ENCODE data around the gene UTS2.

The UTS2 gene

DNA sequence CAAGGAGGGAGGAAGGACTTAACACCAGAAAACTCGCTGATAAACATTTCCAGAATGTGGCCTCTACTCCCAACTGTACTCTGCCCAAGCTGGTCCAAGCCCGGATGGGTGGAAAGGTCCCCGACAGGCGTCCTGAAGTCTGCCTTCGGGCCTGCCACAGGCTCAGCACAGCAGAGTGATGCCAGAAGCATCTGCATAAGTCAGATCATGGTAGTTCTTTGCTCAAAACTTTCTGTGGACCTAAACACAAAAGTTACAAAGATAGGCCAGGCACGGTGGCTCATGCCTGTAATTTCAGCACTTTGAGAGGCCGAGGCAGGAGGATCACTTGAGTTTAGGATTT lies 790 bp upstream of the UTS2 start:
- H3K9ac ChIP-seq (ENCODE audit: low read depth, low read length): no peak overlapping the region
- no peaks in the 10 kb centered on the region; the same call in none of the 2 replicates for H3K4me1 ChIP-seq (ENCODE audit: insufficient read depth, low read length)
- H3K36me3 ChIP-seq (ENCODE audit: insufficient read depth, low read length): no peaks in the 10 kb centered on the region
- no peaks in the 10 kb centered on the region for H3K9me3 ChIP-seq (ENCODE audit: control insufficient read depth, insufficient read depth, low read length)

DNA sequence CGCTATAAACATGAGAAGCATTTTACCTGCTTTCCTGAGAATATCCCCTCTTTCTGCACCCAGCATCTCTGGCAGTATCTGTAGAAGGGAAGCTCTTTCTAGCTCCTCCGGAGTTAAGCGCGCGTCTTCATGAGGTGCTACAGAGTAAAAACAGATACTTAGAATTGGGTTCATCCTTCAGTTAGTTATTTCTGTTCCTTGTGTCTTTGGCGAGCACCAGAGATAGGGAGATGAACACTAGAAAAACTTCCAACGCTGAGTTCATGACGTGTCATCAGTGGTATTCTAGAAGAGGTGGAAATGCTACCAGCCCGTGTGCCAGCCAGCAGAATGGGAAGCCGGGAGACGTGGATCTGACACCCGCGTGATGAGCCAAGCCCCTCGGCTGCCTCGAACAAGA lies 2.1 kb downstream of the UTS2 start:
- Histone ChIP-seq H3K9me3 (ENCODE audit: control insufficient read depth, insufficient read depth, low read length) (no peaks in the 10 kb centered on the region), H3K36me3 (ENCODE audit: insufficient read depth, low read length) (no peaks in the 10 kb centered on the region), H3K9ac (ENCODE audit: low read depth, low read length) (no peak overlapping the region), H3K4me1 (ENCODE audit: insufficient read depth, low read length) (no peaks in the 10 kb centered on the region; the same call in 1 of the 2 replicates)

DNA sequence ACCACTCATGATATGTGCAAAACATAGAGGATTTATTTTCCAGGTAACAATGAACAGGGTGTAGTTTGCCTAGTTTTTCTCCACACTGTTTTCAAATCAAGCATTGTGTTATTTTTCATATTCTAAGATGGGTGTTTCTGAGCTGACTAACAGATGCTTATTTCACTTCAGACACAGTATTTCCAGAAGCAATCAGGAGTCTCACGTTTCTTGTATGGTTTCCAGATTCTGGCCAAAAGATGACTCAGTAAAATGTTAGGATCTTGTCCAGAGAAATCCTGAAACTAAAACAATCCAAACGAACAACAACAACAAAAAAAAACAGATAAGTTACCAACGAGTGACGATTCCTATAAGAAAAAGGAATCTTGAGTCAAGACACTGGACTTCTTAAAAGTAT lies 5.3 kb downstream of the UTS2 start:
- H3K36me3 ChIP-seq (ENCODE audit: insufficient read depth, low read length): no peaks in the 10 kb centered on the region

DNA sequence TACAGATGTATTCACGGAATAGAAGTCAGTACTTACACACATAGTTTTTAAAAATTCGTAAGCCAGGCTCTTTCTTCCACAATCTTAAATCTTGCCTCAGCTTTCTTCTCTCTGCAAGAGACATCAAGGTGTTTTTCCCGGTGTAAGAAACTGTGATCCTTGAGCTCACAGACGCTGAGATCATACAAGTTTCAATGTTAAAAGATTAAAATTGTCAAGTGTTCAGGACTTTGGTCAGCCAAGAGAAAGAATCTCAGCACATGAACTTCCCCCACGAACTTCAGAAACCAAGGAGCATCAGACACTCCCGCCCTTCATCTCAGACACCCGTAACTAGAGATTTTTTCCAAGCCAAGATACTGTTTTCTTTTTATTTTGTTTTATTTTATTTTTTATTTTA lies 6.2 kb downstream of the UTS2 start:
- Histone ChIP-seq H3K4me1 (ENCODE audit: insufficient read depth, low read length) (no peaks in the 10 kb centered on the region), H3K9me3 (ENCODE audit: control insufficient read depth, insufficient read depth, low read length) (no peaks in the 10 kb centered on the region), H3K9ac (ENCODE audit: low read depth, low read length) (no peak overlapping the region), H3K36me3 (ENCODE audit: insufficient read depth, low read length) (no peaks in the 10 kb centered on the region)

More for the DNA sequence above, 5.3 kb downstream of the UTS2 start:
- Histone ChIP-seq H3K9ac (ENCODE audit: low read depth, low read length) (no peak overlapping the region), H3K4me1 (ENCODE audit: insufficient read depth, low read length) (no peaks in the 10 kb centered on the region), H3K9me3 (ENCODE audit: control insufficient read depth, insufficient read depth, low read length) (no peaks in the 10 kb centered on the region)

DNA sequence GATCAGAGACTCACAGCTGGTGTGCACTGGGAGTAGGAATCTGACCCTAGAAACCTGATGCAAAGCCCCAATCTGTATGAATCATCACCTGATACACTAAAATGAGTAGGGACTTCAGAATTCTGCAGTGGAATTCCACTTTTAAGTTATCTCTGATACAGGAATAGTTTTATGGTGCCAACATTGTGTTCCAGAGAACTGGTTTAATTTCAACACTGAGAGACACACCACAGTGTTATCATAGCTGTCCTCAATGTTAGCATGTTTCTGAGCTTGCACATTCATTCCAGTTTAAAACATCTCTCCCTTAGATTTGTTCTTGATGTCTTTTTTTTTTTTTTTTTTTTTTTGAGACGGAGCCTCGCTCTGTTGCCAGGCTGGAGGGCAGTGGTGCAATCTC lies 7.1 kb downstream of the UTS2 start:
- Histone ChIP-seq H3K4me1 (ENCODE audit: insufficient read depth, low read length) (no peaks in the 10 kb centered on the region), H3K36me3 (ENCODE audit: insufficient read depth, low read length) (no peaks in the 10 kb centered on the region), H3K9ac (ENCODE audit: low read depth, low read length) (no peak overlapping the region), H3K9me3 (ENCODE audit: control insufficient read depth, insufficient read depth, low read length) (no peaks in the 10 kb centered on the region)

DNA sequence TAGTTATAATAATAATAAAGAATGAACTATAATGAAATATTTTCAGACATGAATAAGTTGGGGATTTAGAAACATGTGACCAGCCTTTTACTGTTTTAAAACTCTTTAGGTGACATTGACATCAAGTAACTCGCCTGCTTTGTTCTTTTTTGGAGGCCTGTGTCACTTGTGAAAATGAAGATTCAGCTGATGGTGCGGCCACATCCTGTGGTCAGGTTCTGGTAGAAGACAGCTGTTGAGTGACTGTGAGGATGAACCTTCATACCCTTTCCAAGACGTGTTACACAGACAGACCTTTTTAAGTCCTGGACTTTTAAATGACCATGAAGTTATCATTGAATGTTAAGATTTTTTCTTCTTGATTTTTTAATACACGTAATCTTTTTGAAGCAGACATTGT lies 10.3 kb downstream of the UTS2 start:
- no peak overlapping the region for H3K9ac ChIP-seq (ENCODE audit: low read depth, low read length)
- H3K4me1 ChIP-seq (ENCODE audit: insufficient read depth, low read length): no peaks in the 10 kb centered on the region
- H3K36me3 ChIP-seq (ENCODE audit: insufficient read depth, low read length): no peaks in the 10 kb centered on the region; the same call in 1 of the 2 replicates
- peaks cover 12% of the 10 kb centered on the region; the same call in 1 of the 2 replicates for H3K9me3 ChIP-seq (ENCODE audit: control insufficient read depth, insufficient read depth, low read length)

DNA sequence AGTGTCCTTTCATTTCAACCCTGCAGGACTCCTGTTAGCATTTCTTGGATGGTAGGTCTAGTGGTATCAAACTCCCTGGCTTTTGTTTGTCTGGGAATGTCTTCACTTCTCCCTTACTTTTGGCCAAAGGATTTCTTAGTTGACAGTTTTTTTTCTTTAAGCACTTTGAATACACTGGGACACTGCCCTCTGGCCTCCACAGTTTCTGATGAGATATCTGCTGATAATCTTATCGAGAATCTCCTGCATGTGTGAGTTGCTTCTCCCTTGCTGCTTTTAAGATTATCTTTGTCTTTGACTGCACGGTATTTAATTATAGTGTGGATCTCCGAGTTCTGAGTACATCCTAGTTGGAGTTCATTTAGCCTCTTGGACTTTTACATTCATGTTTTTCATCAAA lies 13.3 kb downstream of the UTS2 start:
- H3K9ac ChIP-seq (ENCODE audit: low read depth, low read length): no peak overlapping the region
- no peaks in the 10 kb centered on the region for H3K4me1 ChIP-seq (ENCODE audit: insufficient read depth, low read length)
- H3K36me3 ChIP-seq (ENCODE audit: insufficient read depth, low read length): no peaks in the 10 kb centered on the region; the same call in 1 of the 2 replicates
- H3K9me3 ChIP-seq (ENCODE audit: control insufficient read depth, insufficient read depth, low read length): peaks cover 14% of the 10 kb centered on the region; the same call in 1 of the 2 replicates

DNA sequence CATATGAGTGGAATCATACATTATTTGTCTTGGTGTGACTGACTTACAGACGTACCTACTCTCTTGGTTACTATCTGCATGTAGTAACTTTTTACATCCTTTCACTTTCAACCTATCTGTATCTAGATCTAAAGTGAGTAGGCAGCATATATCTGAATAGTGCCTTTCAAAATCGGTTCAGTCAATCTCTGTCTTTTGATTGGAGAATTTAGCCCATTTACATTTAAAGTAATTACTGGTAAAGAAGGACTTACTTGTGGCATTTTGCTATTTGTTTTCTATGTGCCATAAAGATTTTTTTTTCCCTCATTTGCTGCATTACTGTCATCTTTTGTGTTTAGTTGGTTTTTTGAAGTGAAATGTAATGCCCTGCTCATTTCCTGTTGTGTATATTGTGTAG lies 14.2 kb downstream of the UTS2 start:
- H3K9ac ChIP-seq (ENCODE audit: low read depth, low read length): no peak overlapping the region
- no peaks in the 10 kb centered on the region; the same call in 1 of the 2 replicates for H3K36me3 ChIP-seq (ENCODE audit: insufficient read depth, low read length)
- H3K9me3 ChIP-seq (ENCODE audit: control insufficient read depth, insufficient read depth, low read length): peaks cover 14% of the 10 kb centered on the region; the same call in 1 of the 2 replicates
- H3K4me1 ChIP-seq (ENCODE audit: insufficient read depth, low read length): no peaks in the 10 kb centered on the region

DNA sequence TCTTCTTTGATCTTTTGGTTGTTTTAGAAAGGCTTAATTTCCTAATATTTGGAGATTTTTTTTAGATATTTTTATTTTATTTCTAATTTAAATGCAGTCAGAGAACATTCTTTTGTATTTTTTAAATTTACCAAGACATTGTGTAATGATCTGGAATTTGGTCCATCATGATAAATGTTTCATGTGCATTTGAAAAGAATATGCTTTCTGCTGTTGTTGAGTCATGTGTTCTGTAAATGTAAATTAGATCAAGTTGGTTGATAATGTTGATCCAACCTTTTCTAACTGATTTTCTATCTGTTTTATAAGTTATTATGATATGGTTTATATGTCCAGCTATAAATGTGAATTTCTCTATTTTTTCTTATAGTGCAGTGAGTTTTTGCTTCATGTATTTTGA lies 19.8 kb downstream of the UTS2 start:
- Histone ChIP-seq H3K4me1 (ENCODE audit: insufficient read depth, low read length) (no peaks in the 10 kb centered on the region), H3K36me3 (ENCODE audit: insufficient read depth, low read length) (no peaks in the 10 kb centered on the region; the same call in 1 of the 2 replicates), H3K9ac (ENCODE audit: low read depth, low read length) (no peak overlapping the region), H3K9me3 (ENCODE audit: control insufficient read depth, insufficient read depth, low read length) (peaks cover 6% of the 10 kb centered on the region; the same call in 1 of the 2 replicates)

DNA sequence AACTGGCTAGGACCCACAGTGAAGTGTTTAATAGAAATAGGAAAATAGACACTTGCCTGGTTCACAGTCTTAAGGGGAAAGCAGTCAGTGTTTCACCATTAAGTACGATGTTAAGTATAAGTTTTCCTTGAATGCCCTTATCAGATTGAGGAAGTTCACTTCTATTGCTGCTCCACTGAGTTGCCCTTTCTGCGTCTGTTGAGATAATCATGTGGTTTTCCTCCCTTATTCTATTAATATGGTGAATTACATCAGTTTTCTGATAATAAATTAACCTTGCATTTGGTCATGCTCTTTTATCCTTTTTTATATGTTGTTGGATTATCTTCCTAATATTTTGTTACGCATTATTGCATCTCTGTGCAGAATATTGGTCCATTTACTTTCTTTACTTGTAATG lies 21.4 kb downstream of the UTS2 start:
- Histone ChIP-seq H3K4me1 (ENCODE audit: insufficient read depth, low read length) (no peaks in the 10 kb centered on the region), H3K9ac (ENCODE audit: low read depth, low read length) (no peak overlapping the region), H3K9me3 (ENCODE audit: control insufficient read depth, insufficient read depth, low read length) (no peaks in the 10 kb centered on the region), H3K36me3 (ENCODE audit: insufficient read depth, low read length) (no peaks in the 10 kb centered on the region)

DNA sequence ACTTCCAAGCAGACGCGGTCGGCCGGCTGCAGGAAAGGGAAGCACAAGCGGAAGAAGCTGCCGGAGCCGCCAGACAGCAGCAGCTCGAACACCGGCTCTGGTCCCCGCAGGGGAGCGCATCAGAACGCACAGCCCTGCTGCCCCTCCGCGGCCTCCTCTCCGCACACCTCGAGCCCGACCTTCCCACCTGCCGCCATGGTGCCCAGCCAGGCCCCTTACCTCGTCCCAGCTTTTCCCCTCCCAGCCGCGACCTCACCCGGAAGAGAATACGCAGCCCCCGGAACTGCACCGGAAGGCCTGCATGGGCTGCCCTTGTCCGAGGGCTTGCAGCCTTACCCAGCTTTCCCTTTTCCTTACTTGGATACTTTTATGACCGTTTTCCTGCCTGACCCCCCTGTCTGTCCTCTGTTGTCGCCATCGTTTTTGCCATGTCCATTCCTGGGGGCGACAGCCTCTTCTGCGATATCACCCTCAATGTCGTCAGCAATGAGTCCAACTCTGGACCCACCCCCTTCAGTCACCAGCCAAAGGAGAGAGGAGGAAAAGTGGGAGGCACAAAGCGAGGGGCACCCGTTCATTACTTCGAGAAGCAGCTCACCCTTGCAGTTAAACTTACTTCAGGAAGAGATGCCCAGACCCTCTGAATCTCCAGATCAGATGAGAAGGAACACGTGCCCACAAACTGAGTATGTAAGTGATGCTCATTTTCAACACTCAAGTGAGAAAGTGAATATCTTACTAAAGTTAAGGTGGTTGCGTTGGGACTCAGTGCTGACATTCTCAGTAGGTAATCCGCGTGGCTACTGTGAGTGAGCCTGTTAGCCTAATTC lies 25.5 kb downstream of the UTS2 start:
- H3K4me1 ChIP-seq (ENCODE audit: insufficient read depth, low read length): no peaks in the 10 kb centered on the region
- H3K36me3 ChIP-seq (ENCODE audit: insufficient read depth, low read length): no peaks in the 10 kb centered on the region; the same call in 1 of the 2 replicates
- H3K9me3 ChIP-seq (ENCODE audit: control insufficient read depth, insufficient read depth, low read length): no peaks in the 10 kb centered on the region
- no peak overlapping the region for H3K9ac ChIP-seq (ENCODE audit: low read depth, low read length)

DNA sequence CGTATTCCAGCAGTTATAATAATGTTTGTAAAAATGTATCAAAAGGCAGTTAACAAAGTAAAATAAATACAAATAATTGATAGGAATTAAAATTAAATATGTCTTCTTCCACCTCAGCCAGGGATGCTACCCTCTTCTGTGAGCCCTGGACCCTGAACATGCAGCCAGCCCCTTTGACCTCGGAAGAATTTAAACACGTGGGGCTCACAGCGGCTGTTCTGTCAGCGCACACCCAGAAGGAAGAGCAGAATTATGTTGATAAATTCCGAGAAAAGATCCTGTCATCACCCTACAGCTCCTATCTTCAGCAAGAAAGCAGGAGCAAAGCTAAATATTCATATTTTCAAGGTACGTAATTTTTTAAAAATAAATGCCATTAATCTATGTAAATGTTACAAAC lies 26.5 kb downstream of the UTS2 start:
- no peaks in the 10 kb centered on the region for H3K4me1 ChIP-seq (ENCODE audit: insufficient read depth, low read length)
- H3K9me3 ChIP-seq (ENCODE audit: control insufficient read depth, insufficient read depth, low read length): no peaks in the 10 kb centered on the region
- H3K36me3 ChIP-seq (ENCODE audit: insufficient read depth, low read length): no peaks in the 10 kb centered on the region; the same call in 1 of the 2 replicates
- no peak overlapping the region for H3K9ac ChIP-seq (ENCODE audit: low read depth, low read length)

DNA sequence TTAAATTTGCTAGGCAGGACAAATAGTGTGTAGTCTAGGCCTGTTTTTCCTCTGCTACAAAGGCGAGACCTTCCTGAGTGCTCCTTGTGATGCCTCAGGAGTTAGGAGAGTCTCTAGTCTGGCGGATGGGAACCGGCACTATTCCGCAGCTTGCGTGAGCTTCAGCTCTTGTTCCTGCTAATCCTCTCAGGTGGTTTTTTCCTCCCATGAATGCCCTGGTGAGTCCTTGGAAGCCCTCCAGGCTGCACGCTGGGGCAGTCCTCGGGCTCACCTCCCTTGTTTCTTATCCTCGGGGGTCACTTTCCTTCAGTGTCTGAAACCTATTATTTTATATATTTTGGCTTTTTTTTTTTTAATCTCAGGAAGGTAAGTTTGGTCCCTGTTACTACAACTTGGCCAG lies 28.2 kb downstream of the UTS2 start:
- H3K36me3 ChIP-seq (ENCODE audit: insufficient read depth, low read length): peaks cover 6% of the 10 kb centered on the region
- no peaks in the 10 kb centered on the region for H3K4me1 ChIP-seq (ENCODE audit: insufficient read depth, low read length)

DNA sequence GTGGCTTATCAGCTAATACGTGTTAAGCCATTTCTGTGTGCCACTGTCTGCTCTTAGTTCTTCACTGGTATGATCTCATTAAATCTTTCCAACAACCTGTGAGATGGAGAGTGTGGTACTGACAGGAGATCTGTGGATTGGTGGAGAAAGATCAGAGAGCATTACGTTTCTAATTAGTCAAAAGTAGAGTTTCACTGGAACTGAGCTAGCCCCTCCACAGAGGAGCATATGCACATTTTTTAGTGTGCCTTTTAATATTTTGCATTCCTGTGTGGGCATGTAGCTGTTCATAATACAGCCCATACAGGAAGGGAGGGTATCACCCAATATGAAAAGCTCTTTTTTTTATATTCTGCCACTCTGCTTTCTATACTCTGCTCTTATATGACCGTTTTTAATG lies 31.6 kb downstream of the UTS2 start:
- Histone ChIP-seq H3K36me3 (ENCODE audit: insufficient read depth, low read length) (peaks cover 6% of the 10 kb centered on the region), H3K4me1 (ENCODE audit: insufficient read depth, low read length) (no peaks in the 10 kb centered on the region), H3K9ac (ENCODE audit: low read depth, low read length) (no peak overlapping the region), H3K9me3 (ENCODE audit: control insufficient read depth, insufficient read depth, low read length) (no peaks in the 10 kb centered on the region; the same call in 1 of the 2 replicates)

More for the DNA sequence above, 28.2 kb downstream of the UTS2 start:
- Histone ChIP-seq H3K9ac (ENCODE audit: low read depth, low read length) (no peak overlapping the region), H3K9me3 (ENCODE audit: control insufficient read depth, insufficient read depth, low read length) (no peaks in the 10 kb centered on the region)

DNA sequence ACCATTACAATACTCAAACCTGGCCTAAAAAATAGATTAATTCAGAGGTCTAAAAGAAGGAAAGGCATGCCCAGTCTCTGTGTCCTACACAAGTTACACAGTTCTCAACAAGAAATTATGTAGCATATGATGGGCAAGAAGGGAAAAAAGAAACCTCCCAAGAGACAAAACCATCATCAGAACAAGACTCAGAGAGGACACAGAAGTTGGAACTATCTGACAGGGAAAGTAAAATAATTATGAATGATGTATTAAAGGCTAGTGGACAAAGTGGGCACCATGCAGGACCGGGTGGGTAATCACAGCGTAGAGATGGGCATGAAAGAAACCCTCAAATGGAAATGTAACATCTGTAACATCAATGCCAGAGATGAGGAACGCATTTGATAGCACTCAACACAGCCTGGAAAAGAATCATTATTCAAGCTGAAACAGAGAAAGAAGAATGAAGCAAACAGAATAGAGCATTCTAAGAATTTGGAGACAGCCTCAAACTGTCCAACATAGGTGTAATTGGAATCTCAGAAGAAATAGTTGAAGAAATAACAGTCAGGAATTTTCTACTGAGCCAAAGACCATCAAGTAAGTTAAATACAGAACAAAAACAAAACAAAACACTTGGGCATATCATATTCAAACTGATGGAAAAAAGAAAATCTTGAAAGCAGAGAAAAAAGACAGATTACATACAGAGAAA lies 39.0 kb downstream of the UTS2 start:
- Histone ChIP-seq H3K36me3 (ENCODE audit: insufficient read depth, low read length) (no peaks in the 10 kb centered on the region), H3K9ac (ENCODE audit: low read depth, low read length) (no peak overlapping the region), H3K9me3 (ENCODE audit: control insufficient read depth, insufficient read depth, low read length) (peaks cover 15% of the 10 kb centered on the region), H3K4me1 (ENCODE audit: insufficient read depth, low read length) (no peaks in the 10 kb centered on the region)
